Heart left ventricle (tissue), 16 donors: Measurements from ENCODE around the gene EVL. TPM values are rescaled to one million over a fixed set of nuclear protein-coding genes. Genes with fewer than 3 reads are reported as not detected.

Source experiments
- ATAC-seq, 4 donors: fragments of 200-7000 bp; cut with Tn5 transposase; one replicate each; pipeline ENCODE4 v1.9.1; 2020 to 2022; ENCODE audit warnings: moderate library complexity in 4 of 4, mild to moderate bottlenecking in 3 of 4, moderate number of reproducible peaks in 1 of 4
- DNase-seq, 5 donors: peaks; one replicate each; pipeline ENCODE4 v3.0.0-alpha.2; 2020
- H3K27ac ChIP-seq, 12 donors: fragments of 200-600 bp; sonication (generic) in 4 of 12; one replicate each; pipeline versions ENCODE4 v1.5.0 to v1.8.0; 2016 to 2022; ENCODE audit warnings: mild to moderate bottlenecking in 2 of 12
- H3K27me3 ChIP-seq, 9 donors: fragments of 200-600 bp; sonication (generic) in 2 of 9; one replicate each; pipeline versions ENCODE4 v1.5.1 to v1.8.0; 2016 to 2022; ENCODE audit warnings: mild to moderate bottlenecking in 3 of 9
- H3K36me3 ChIP-seq, 9 donors: fragments of 200-600 bp; sonication (generic) in 2 of 9; one replicate each; pipeline versions ENCODE4 v1.5.0 to v1.8.0; 2018 to 2022; ENCODE audit warnings: mild to moderate bottlenecking in 2 of 9
- H3K4me1 ChIP-seq, 12 donors: fragments of 200-600 bp; sonication (generic) in 4 of 12; one replicate each; pipeline versions ENCODE4 v1.5.0 to v1.8.0; 2016 to 2022; ENCODE audit warnings: mild to moderate bottlenecking in 3 of 12
- H3K4me3 ChIP-seq, 12 donors: fragments of 200-600 bp; sonication (generic) in 4 of 12; one replicate each; pipeline versions ENCODE4 v1.5.0 to v1.8.0; 2017 to 2022; ENCODE audit warnings: mild to moderate bottlenecking in 9 of 12, moderate library complexity in 4 of 12
- H3K9me3 ChIP-seq, 12 donors: fragments of 200-600 bp; sonication (generic) in 4 of 12; one replicate each; pipeline versions ENCODE4 v1.5.0 to v1.8.0; 2016 to 2022; ENCODE audit warnings: mild to moderate bottlenecking in 1 of 12
- POLR2A ChIP-seq, 2 donors: fragments of 450-650 bp; IDR thresholded peaks; one replicate each; pipeline ENCODE4 v1.6.1; 2017; ENCODE audit warnings: antibody characterized with exemption in 2 of 2, mild to moderate bottlenecking in 2 of 2, moderate library complexity in 2 of 2
- WGBS, 4 donors: extraction: QIAGEN DNeasy Blood & Tissue Kit in 2 of 4; methylation state at CpG; one replicate each; pipeline versions ENCODE4 v1.1.5 to v1.1.7; 2013 to 2018; 5-methylcytosine and 5-hydroxymethylcytosine counted together
- intact Hi-C, 10 donors: fragments of 100-400 bp; cut with DNase I; formaldehyde crosslinking; loops; one replicate each; pipeline versions ENCODE4 v1.11.1 to v1.14.2; 2022
- polyA plus RNA-seq, 2 donors: library from polyadenylated mRNA; stranded (reverse); fragments of 200-250 nt; gene quantifications; one replicate each; pipeline ENCODE4 v1.2.3, GENCODE V29; 2013
- total RNA-seq, 9 donors: library from RNA; depleted of rRNA in 2 of 9; stranded (reverse); fragments of >200 nt in 2 of 9; fragmentation: NEBNext Ultra II Directional in 3 of 9; extraction: Animal tissue kit (Norgen Biotek cat#: 25700) in 3 of 9; gene quantifications; one replicate each; pipeline versions ENCODE4 v1.1.0 to v1.2.4, GENCODE V29; 2016 to 2023
- TF ChIP-seq, protein P1 (sequence below), 12 donors: fragments of 200-600 bp; sonication (generic) in 4 of 12; IDR thresholded peaks; one replicate each; pipeline versions ENCODE4 v1.5.0 to v1.8.0; 2018 to 2022; ENCODE audit warnings: antibody characterized with exemption in 12 of 12, mild to moderate bottlenecking in 5 of 12
- donor health status: ischemic (EF 13 %, LVEDD 7.1; RV severe dilation, severe dysfunction).
- donor health status: healthy with polysubstance abuse.
- donor health status: DM: no; HTN: yes; CAD: no.
- donor health status: DM: no; HTN: no; CAD: no.
- donor health status: ischemic (EF 25% LVEDD 6.9; RV normal size, moderate dysfunction).
- donor health status: ischemic (EF 25% LVEDD 5.7; RV mildly dilated, moderate dysfunction).
- donor health status: healthy.
- donor health status: DM: yes; HTN: yes; CAD: no.
- donor health status: ischemic (EF 35%, LVEDD 5.7; RV mildly dilated, moderate dysfunction).
- donor health status: nonischemic (EF 11% LVEDD 7.7; RV severe dilation, severe dysfunction).
- donor health status: DM: yes; HTN: yes; CAD: no.
- donor health status: PGD.
- donor health status: ischemic (EF 29% LVEDD 5.4; RV normal size, mild dysfunction).
- donor health status: nonischemic (EF 23%, LVEDD 6.1; RV moderate dilation, normal function).

Gene EVL
- total and polyA plus RNA-seq, 11 donors = 23.8 to 116 (median 39.9) TPM

GRCh38 chr14:100018482-100018881 is 46.7 kb upstream of the EVL start:
- no peak for DNase-seq
- Histone ChIP-seq H3K9me3 (no peaks in the 10 kb centered on the region), H3K4me3 (no peak overlapping the region), H3K27ac (no peak overlapping the region), H3K4me1 (peaks cover 0 to 47% (median 15%) of the 10 kb centered on the region in 12 donors), H3K27me3 (no peaks in the 10 kb centered on the region), H3K36me3 (no peaks in the 10 kb centered on the region)
- TF ChIP-seq POLR2A (IDR thresholded peaks at IDR 0.05) = no peak
- TF ChIP-seq, protein P1, sequence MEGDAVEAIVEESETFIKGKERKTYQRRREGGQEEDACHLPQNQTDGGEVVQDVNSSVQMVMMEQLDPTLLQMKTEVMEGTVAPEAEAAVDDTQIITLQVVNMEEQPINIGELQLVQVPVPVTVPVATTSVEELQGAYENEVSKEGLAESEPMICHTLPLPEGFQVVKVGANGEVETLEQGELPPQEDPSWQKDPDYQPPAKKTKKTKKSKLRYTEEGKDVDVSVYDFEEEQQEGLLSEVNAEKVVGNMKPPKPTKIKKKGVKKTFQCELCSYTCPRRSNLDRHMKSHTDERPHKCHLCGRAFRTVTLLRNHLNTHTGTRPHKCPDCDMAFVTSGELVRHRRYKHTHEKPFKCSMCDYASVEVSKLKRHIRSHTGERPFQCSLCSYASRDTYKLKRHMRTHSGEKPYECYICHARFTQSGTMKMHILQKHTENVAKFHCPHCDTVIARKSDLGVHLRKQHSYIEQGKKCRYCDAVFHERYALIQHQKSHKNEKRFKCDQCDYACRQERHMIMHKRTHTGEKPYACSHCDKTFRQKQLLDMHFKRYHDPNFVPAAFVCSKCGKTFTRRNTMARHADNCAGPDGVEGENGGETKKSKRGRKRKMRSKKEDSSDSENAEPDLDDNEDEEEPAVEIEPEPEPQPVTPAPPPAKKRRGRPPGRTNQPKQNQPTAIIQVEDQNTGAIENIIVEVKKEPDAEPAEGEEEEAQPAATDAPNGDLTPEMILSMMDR (IDR thresholded peaks at IDR 0.05) = no peak
- no peak for ATAC-seq
- 77 to 81% (median 79%) methylated on average over 8 of the region's 8 CpGs for WGBS, 4 donors
- intact Hi-C loops = no loop called here

DNA sequence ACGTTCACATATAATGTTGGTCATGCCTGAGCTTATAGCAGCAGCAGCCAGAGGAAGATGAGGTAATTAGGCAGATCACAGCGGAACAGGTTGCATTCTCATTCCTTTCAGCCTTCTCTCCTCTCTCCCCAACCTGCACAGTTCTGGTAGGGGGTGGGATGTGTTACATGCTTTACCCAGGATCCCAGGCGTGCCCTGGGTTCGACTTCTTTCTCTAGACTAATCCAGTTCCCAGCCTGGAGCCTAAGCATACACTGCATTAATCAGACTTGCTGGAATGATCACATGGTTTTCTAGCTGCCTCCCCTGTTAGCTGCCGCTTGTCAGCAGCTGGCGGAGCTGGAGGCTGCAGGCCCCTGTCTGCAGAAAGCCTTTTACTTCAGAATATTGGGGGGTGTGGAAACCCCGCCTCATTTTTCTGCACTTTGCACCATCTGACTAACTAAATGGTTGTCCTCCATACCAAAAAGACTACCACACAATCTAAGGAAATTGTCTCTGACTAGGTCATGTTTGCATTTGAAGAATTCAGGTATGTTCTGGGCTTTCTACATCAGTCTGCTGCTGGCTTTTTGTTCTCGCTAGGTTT is 46.0 kb upstream of the EVL start:
- TF ChIP-seq POLR2A (IDR thresholded peaks at IDR 0.05) = no peak
- TF ChIP-seq, protein P1 (IDR thresholded peaks at IDR 0.05) = no peak
- Histone ChIP-seq H3K4me1 (peaks cover 0 to 54% (median 18%) of the 10 kb centered on the region in 12 donors), H3K27ac (peak overlapping the region in 2 of 12 donors; percentile 22 to 44), H3K36me3 (no peaks in the 10 kb centered on the region), H3K27me3 (no peaks in the 10 kb centered on the region), H3K9me3 (no peaks in the 10 kb centered on the region), H3K4me3 (peak overlapping the region in 5 of 12 donors; percentile 4 to 26 (median 19))
- intact Hi-C loops = no loop called here
- ATAC-seq (peak; percentile 57 to 73 (median 68)), DNase-seq (peak in 2 of 5 donors; percentile 18 to 29)
- WGBS, 4 donors = 50 to 67% (median 58%) methylated on average over 8 of the region's 8 CpGs

DNA sequence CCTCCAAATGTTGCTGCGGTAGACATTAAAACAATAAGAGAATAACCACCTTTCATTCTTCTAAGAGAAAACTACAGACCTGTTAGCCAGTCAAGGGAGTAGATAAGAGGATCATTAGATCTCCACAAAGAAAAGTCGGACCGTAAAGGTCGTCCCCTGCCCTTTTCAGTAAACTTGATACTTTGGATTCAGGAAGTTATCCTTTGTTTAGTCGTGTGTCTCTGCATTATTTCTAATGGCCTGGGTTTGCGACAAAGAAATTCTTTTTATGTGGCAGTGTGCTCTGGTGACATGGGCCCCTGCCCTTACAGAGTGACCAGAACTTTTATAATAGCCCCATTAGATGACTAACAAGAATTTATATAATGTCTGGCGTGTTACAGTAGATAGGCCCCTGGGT is 44.6 kb upstream of the EVL start:
- no peak for ATAC-seq
- H3K36me3 ChIP-seq = no peaks in the 10 kb centered on the region
- no peaks in the 10 kb centered on the region for H3K9me3 ChIP-seq
- H3K4me3 ChIP-seq = no peak overlapping the region
- WGBS, 4 donors = 70 to 78% (median 71%) methylated on average over 7 of the region's 7 CpGs
- TF ChIP-seq POLR2A (IDR thresholded peaks at IDR 0.05) = no peak
- TF ChIP-seq, protein P1 (IDR thresholded peaks at IDR 0.05) = no peak
- H3K27me3 ChIP-seq = no peaks in the 10 kb centered on the region
- DNase-seq = no peak
- intact Hi-C loops = loop anchor here in 1 of 10 donors (5.0 kb wide), 1 partner anchor 38 kb away; no protein-coding TSS in a partner anchor
- peaks cover 0 to 58% (median 26%) of the 10 kb centered on the region in 12 donors for H3K4me1 ChIP-seq
- no peak overlapping the region for H3K27ac ChIP-seq

- TF ChIP-seq POLR2A (IDR thresholded peaks at IDR 0.05) = no peak
- TF ChIP-seq, protein P1 (IDR thresholded peaks at IDR 0.05) = no peak
- H3K4me1 ChIP-seq = peaks cover 0 to 56% (median 26%) of the 10 kb centered on the region in 12 donors
- no peak overlapping the region for H3K4me3 ChIP-seq
- no peaks in the 10 kb centered on the region for H3K9me3 ChIP-seq
- DNase-seq = peak in 1 of 5 donors; percentile 30
- WGBS, 4 donors = 60 to 81% (median 67%) methylated on average over 12 of the region's 12 CpGs
- H3K27ac ChIP-seq = no peak overlapping the region
- no peaks in the 10 kb centered on the region for H3K27me3 ChIP-seq
- no peaks in the 10 kb centered on the region for H3K36me3 ChIP-seq
- ATAC-seq = peak; percentile 36 to 66 (median 56)
- intact Hi-C loops = loop anchor here in 1 of 10 donors (5.0 kb wide), 1 partner anchor 41 kb away; no protein-coding TSS in a partner anchor
Observed at GRCh38 chr14:100022772-100023451, 42.3 kb upstream of the EVL start.
